ENCODE data around the gene C19orf44. TPM values are rescaled to one million over a fixed set of nuclear protein-coding genes. Genes with fewer than 3 reads are reported as not detected.

The C19orf44 gene
- total RNA-seq, 1 donor from 2014 or later, result 4.6 TPM

DNA sequence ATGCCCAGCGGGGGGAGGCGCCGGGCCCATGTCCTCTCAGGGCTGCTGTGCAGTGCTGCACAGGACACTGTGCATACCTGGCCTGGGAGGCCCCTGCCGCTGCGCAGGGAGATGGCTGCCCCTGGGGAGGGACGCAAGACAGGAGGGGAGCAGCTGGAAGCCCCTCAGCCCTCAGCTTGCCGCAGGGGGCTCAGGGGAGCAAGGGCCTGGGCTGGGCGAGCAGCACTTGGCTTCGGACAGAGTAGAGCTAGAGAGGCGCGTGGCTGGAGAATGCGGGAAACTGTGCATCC is 35.1 kb downstream of the C19orf44 start:
- TF ChIP-seq, protein P1, sequence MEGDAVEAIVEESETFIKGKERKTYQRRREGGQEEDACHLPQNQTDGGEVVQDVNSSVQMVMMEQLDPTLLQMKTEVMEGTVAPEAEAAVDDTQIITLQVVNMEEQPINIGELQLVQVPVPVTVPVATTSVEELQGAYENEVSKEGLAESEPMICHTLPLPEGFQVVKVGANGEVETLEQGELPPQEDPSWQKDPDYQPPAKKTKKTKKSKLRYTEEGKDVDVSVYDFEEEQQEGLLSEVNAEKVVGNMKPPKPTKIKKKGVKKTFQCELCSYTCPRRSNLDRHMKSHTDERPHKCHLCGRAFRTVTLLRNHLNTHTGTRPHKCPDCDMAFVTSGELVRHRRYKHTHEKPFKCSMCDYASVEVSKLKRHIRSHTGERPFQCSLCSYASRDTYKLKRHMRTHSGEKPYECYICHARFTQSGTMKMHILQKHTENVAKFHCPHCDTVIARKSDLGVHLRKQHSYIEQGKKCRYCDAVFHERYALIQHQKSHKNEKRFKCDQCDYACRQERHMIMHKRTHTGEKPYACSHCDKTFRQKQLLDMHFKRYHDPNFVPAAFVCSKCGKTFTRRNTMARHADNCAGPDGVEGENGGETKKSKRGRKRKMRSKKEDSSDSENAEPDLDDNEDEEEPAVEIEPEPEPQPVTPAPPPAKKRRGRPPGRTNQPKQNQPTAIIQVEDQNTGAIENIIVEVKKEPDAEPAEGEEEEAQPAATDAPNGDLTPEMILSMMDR (conservative IDR thresholded peaks at IDR 0.05; ENCODE audit: low read depth, low read length), result no peak
- H3K4me3 ChIP-seq (ENCODE audit: low read depth, low read length), result no peak overlapping the region
- DNase-seq (ENCODE audit: low read depth), result no peak

DNA sequence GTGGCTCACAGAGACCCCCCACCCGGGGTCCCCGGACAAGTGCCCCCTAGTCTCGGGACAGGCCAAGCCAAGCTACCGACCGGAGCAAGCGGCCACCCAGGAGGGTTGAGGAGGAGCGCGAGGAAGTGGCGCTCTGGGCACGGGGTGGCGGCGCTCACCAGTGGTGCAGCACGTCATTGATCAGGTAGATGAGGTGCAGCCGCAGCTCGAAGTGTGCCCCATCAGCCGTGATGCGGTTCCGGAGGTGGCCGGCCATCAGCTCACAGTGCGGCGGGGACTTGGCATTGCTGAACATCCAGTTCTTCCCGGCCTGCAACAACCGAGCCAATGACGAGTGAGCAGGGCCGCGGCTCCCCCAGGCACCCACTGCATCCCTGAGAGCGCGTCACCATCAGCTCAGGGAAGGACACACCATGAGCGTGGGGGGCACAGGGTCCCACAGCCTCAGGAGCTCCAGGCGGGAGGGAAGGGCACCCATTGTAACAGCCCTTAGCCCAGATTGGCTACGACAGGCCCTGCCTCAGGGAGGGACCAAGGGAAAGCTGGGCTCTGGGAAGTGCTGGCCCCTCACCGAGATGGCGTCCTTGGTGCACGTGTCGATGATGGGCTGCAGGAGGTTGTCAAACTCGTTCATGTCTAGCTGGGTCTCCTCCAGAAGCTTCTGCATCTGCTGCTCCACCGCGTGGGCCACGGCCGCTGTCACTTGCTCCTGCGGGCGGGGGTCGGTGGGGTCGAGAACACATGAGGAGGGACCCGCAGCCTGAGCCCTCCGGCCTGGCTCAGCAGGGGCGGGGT is 36.4 kb downstream of the C19orf44 start:
- H3K4me3 ChIP-seq (ENCODE audit: low read depth, low read length), result no peak overlapping the region
- TF ChIP-seq, protein P1 (conservative IDR thresholded peaks at IDR 0.05; ENCODE audit: low read depth, low read length), result no peak
- no peak for DNase-seq (ENCODE audit: low read depth)

DNA sequence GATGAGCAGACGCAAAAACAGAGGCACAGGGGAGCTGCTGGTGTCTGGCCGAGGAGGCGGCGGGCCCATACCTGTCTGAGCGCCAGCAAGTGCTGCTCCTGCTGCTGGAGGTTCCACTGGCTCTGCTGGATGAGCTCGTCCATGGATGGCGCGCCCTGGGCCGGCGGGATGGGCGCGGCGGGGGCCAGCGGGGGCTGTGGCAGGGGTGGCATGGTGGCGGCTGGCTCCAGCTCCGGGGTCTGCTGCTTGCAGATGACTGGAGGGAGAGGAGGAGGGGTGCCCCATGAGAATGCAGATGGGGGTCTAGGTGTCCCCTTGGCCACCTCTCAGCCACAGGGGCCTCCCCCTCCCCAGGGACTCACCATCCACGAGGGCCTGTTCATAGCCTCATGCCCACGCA is 39.2 kb downstream of the C19orf44 start:
- no peak for DNase-seq (ENCODE audit: low read depth)
- TF ChIP-seq, protein P1 (conservative IDR thresholded peaks at IDR 0.05; ENCODE audit: low read depth, low read length), result no peak
- H3K4me3 ChIP-seq (ENCODE audit: low read depth, low read length), result no peak overlapping the region

DNA sequence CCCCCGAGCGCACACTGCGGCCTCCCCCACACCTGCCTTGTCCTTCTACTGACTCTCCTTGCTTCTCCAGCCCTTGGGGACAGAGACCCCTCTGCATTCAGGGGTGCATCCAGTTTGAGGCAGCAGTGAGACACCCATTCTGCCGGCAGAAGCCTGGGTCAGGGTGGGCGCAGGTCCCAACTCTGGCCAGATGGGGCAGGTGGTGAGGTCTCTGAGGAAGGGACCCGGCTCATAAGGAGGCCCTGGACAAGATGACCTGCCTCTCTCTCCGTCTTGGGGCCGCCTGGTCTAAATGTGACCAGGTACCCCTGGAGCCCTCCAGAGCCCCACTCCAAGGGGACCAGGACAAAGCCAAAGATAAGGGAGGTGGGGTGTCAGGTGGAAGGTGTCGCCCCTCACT is 39.9 kb downstream of the C19orf44 start:
- DNase-seq (ENCODE audit: low read depth), result no peak
- TF ChIP-seq, protein P1 (conservative IDR thresholded peaks at IDR 0.05; ENCODE audit: low read depth, low read length), result no peak
- no peak overlapping the region for H3K4me3 ChIP-seq (ENCODE audit: low read depth, low read length)

DNA sequence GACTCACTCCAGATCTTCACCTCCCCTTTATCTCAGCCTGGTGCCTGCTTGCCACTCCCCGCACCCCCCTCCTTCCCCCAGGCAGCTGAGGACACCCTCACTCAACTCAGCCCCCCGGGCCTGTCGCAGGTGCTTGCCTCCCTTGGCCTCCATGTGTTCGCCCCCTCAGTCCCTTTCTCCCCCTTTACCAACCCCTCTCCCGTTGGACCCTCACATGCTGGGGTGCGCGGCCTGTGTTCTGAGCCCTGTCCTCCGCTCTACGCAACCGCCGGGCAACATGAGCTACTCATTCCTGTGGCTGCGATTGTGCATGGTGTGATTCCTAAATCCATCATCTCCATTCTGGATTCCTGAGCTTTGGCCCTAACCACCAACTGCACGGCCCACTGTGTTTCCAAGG is 40.9 kb downstream of the C19orf44 start:
- no peak for DNase-seq (ENCODE audit: low read depth)
- TF ChIP-seq, protein P1 (conservative IDR thresholded peaks at IDR 0.05; ENCODE audit: low read depth, low read length), result no peak
- H3K4me3 ChIP-seq (ENCODE audit: low read depth, low read length), result no peak overlapping the region

DNA sequence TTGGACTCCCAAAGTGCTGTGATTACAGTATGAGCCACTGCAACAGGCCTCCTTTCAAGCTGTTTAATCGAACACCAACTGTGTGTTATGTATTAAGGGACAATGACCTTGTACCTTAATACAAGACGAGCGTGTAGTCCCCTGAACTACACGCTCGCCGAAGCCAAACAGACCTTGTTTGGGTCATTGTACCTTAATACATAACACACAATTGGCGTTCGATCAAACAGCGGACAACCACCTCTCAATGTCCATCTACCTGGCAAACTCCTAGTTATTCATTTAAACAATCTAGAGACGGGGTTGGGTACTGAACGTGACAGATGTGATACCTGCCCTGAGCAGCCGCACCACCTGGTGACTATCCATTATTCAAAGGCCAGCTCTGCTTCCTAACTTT is 44.8 kb downstream of the C19orf44 start:
- DNase-seq (ENCODE audit: low read depth), result no peak
- TF ChIP-seq, protein P1 (conservative IDR thresholded peaks at IDR 0.05; ENCODE audit: low read depth, low read length), result no peak

DNA sequence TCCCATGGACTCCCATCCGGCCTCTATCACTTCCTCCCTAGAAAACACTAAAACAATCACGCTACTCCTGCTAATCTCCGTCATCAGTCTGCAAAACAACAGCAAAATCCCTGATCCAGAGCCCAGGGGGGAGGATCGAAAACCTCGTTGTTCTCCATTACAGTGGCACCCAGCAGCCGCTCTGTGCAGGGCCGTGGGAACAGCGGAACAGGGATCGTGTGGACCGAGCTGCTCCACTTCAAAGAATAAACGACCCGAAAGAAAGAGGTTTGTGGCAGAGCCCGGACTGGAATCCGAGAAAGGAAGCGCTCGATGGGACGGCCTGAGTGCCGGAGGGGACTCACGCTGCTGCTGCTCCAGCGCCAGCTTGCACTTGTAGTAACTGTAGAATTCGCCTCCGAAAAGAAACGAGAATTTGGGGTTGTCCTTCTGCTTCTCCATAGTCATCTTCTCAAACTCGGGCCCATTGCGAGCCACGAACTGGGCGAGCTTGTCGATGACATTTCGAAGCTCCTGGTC is 45.4 kb downstream of the C19orf44 start:
- no peak for DNase-seq (ENCODE audit: low read depth)
- TF ChIP-seq, protein P1 (conservative IDR thresholded peaks at IDR 0.05; ENCODE audit: low read depth, low read length), result no peak
- H3K4me3 ChIP-seq (ENCODE audit: low read depth, low read length), result peak overlapping the region; percentile 98

More for the DNA sequence above, 44.8 kb downstream of the C19orf44 start:
- H3K4me3 ChIP-seq (ENCODE audit: low read depth, low read length), result peak overlapping the region; percentile 98
